SK-N-SH (cell line): Measurements from ENCODE around the gene WDR77. TPM values are rescaled to one million over a fixed set of nuclear protein-coding genes. Genes with fewer than 3 reads are reported as not detected.

ENCODE experiments used
- CTCF ChIA-PET: fragments of 300-600, 350-600 bp; formaldehyde crosslinking; extraction: SDS; loops from one replicate; lab custom pipeline; 2021; lab: Yijun Ruan, JAX
- POLR2A ChIA-PET: fragments of 350-600 bp; sonication (Branson Sonifier 250); formaldehyde crosslinking; extraction: SDS; loops from one replicate; lab custom pipeline; 2020; ENCODE audit warnings: antibody characterized with exemption, inconsistent platforms; lab: Yijun Ruan, JAX
- DNase-seq: peaks from one replicate; pipeline ENCODE4 v3.0.0; 2012
- H2AFZ ChIP-seq: fragments of 200-600 bp; sonication (generic); 2 replicates; pipeline ENCODE4 v1.8.1; 2016; ENCODE audit warnings: antibody characterized with exemption, mild to moderate bottlenecking, low read depth
- H3F3A ChIP-seq: fragments of 200-600 bp; sonication (generic); replicated peaks from 2 replicates; pipeline ENCODE3; 2016; ENCODE audit warnings: antibody characterized with exemption, mild to moderate bottlenecking; ENCODE audit not compliant: insufficient read depth
- H3K27ac ChIP-seq, 2 experiments: fragments of 200-500 bp in 1 of 2; fragments of 200-600 bp in 1 of 2; sonication (Bioruptor generic) in 1 of 2; sonication (generic), shearing (Covaris generic) in 1 of 2; 2 replicates each; pipeline versions ENCODE4 v1.5.1 to v1.6.1; 2014 to 2016; ENCODE audit warnings: low read depth in 2 of 2, inconsistent platforms in 1 of 2, low read length in 1 of 2, mild to moderate bottlenecking in 1 of 2, mixed read lengths in 1 of 2
- H3K27me3 ChIP-seq: fragments of 200-600 bp; sonication (generic), shearing (Covaris generic); 2 replicates; pipeline ENCODE4 v1.6.1; 2016; ENCODE audit warnings: mixed run types; ENCODE audit not compliant: insufficient read depth
- H3K36me3 ChIP-seq, 2 experiments: fragments of 200-500 bp in 1 of 2; fragments of 200-600 bp in 1 of 2; sonication (Bioruptor generic) in 1 of 2; sonication (generic) in 1 of 2; replicated peaks in 1 of 2; 2 replicates each; pipeline versions ENCODE3 to v1.5.1; 2014 to 2016; ENCODE audit warnings: low read length in 1 of 2, mild to moderate bottlenecking in 1 of 2; ENCODE audit not compliant: insufficient read depth in 2 of 2, control insufficient read depth in 1 of 2
- H3K4me1 ChIP-seq, 2 experiments: fragments of 200-500 bp in 1 of 2; fragments of 200-600 bp in 1 of 2; sonication (Bioruptor generic) in 1 of 2; sonication (generic), shearing (Covaris generic) in 1 of 2; 2 replicates each; pipeline versions ENCODE4 v1.5.1 to v1.6.1; 2014 to 2016; ENCODE audit warnings: low read depth in 1 of 2, low read length in 1 of 2, mixed run types in 1 of 2; ENCODE audit not compliant: insufficient read depth in 2 of 2, control insufficient read depth in 1 of 2
- H3K4me2 ChIP-seq: fragments of 200-600 bp; sonication (generic), shearing (Covaris generic); 2 replicates; pipeline ENCODE4 v1.6.1; 2017; ENCODE audit warnings: mixed run types
- H3K4me3 ChIP-seq, 2 experiments: fragments of 200-500 bp in 1 of 2; fragments of 200-600 bp in 1 of 2; sonication (Bioruptor generic) in 1 of 2; sonication (generic), shearing (Covaris generic) in 1 of 2; 2 replicates each; pipeline versions ENCODE4 v1.5.1 to v1.8.1; 2014 to 2016; ENCODE audit warnings: low read depth in 2 of 2, inconsistent platforms in 1 of 2, low read length in 1 of 2, mild to moderate bottlenecking in 1 of 2, mixed read lengths in 1 of 2, moderate library complexity in 1 of 2
- H3K79me2 ChIP-seq: fragments of 200-600 bp; sonication (generic); 2 replicates; pipeline ENCODE4 v1.8.1; 2017; ENCODE audit warnings: mild to moderate bottlenecking; ENCODE audit not compliant: insufficient read depth
- H3K9ac ChIP-seq: fragments of 200-600 bp; sonication (generic); 2 replicates; pipeline ENCODE4 v1.6.1; 2017; ENCODE audit warnings: mixed run types
- H3K9me2 ChIP-seq: fragments of 200-600 bp; sonication (generic); 2 replicates; pipeline ENCODE4 v1.6.1; 2017; ENCODE audit warnings: mixed run types
- H3K9me3 ChIP-seq: fragments of 200-600 bp; sonication (generic); 2 replicates; pipeline ENCODE4 v1.6.1; 2017; ENCODE audit warnings: mixed run types, mild to moderate bottlenecking, moderate library complexity
- H4K20me1 ChIP-seq: fragments of 200-600 bp; sonication (generic); 2 replicates; pipeline ENCODE4 v1.6.1; 2017; ENCODE audit warnings: mild to moderate bottlenecking, mixed run types; ENCODE audit not compliant: insufficient read depth
- EZH2phosphoT487 ChIP-seq: fragments of 200-600 bp; sonication (generic); IDR thresholded peaks from 2 replicates; pipeline ENCODE4 v1.6.1; 2017; ENCODE audit warnings: low read depth, mixed run types, mild to moderate bottlenecking, antibody characterized with exemption, moderate library complexity, borderline replicate concordance
- FOSL2 ChIP-seq: IDR thresholded peaks from 2 replicates; pipeline ENCODE4 v1.4.0; 2012; ENCODE audit warnings: low read depth, mild to moderate bottlenecking, moderate library complexity, borderline replicate concordance
- FOXJ3 ChIP-seq: sonication (generic); formaldehyde crosslinking; IDR thresholded peaks from 2 replicates; pipeline ENCODE4 v1.5.1; 2020; ENCODE audit warnings: mild to moderate bottlenecking, missing genetic modification reagents
- FOXM1 ChIP-seq: IDR thresholded peaks from 2 replicates; pipeline ENCODE4 v1.4.0; 2012; ENCODE audit warnings: low read depth, mild to moderate bottlenecking
- MEF2A ChIP-seq: IDR thresholded peaks from 2 replicates; pipeline ENCODE4 v1.4.0; 2012; ENCODE audit warnings: low read depth, borderline replicate concordance
- MXI1 ChIP-seq: IDR thresholded peaks from 2 replicates; pipeline ENCODE4 v1.6.1; 2012; ENCODE audit warnings: mild to moderate bottlenecking, low read depth, low read length, improper control_type of control experiment
- NFIC ChIP-seq: IDR thresholded peaks from 2 replicates; pipeline ENCODE4 v1.4.0; 2012; ENCODE audit warnings: borderline replicate concordance
- NRF1 ChIP-seq: IDR thresholded peaks from 2 replicates; pipeline ENCODE4 v1.6.1; 2012; ENCODE audit warnings: low read depth, mild to moderate bottlenecking, low read length
- PBX3 ChIP-seq: IDR thresholded peaks from 2 replicates; pipeline ENCODE4; 2012
- POLR2AphosphoS5 ChIP-seq: IDR thresholded peaks from 2 replicates; pipeline ENCODE4 v1.6.1; 2012; ENCODE audit warnings: low read depth, low read length
- RXRA ChIP-seq: IDR thresholded peaks from 2 replicates; pipeline ENCODE4 v1.4.0; 2012; ENCODE audit warnings: low read depth, mild to moderate bottlenecking, borderline replicate concordance
- SMC3 ChIP-seq: IDR thresholded peaks from 2 replicates; pipeline ENCODE4 v1.6.1; 2012; ENCODE audit warnings: low read depth, low read length, improper control_type of control experiment
- TAF1 ChIP-seq: IDR thresholded peaks from 2 replicates; pipeline ENCODE4 v1.6.1; 2012; ENCODE audit warnings: low read depth, mild to moderate bottlenecking, low read length, moderate library complexity, borderline replicate concordance
- TCF12 ChIP-seq: IDR thresholded peaks from 2 replicates; pipeline ENCODE4 v1.4.0; 2012
- USF1 ChIP-seq: IDR thresholded peaks from 2 replicates; pipeline ENCODE4 v1.4.0; 2012; ENCODE audit warnings: low read depth, borderline replicate concordance
- YY1 ChIP-seq: IDR thresholded peaks from 2 replicates; pipeline ENCODE4 v1.4.0; 2012; ENCODE audit warnings: low read depth, mild to moderate bottlenecking
- WGBS: methylation state at CpG from one replicate; pipeline ENCODE4 v1.1.6; 2017; ENCODE audit warnings: low lambda C conversion rate; 5-methylcytosine and 5-hydroxymethylcytosine counted together
- polyA plus RNA-seq, 3 experiments: library from polyadenylated mRNA; depleted of rRNA; stranded (reverse); fragments of >200 nt; gene quantifications; 2 replicates each; pipeline ENCODE4 v1.2.3, GENCODE V29; 2012
- TF ChIP-seq, protein P1 (sequence below): fragments of 150-350 bp; IDR thresholded peaks from 2 replicates; pipeline ENCODE4 v1.6.1; 2016; ENCODE audit warnings: mild to moderate bottlenecking, low read depth, low read length
- TF ChIP-seq, protein P2 (sequence below): IDR thresholded peaks from 2 replicates; pipeline ENCODE4 v1.6.1; 2012; ENCODE audit warnings: mild to moderate bottlenecking, low read depth, low read length, moderate library complexity

The WDR77 gene
- polyA plus RNA-seq, 1 of the 3 experiments (the other 2 are of a cell fraction), result 97.1 TPM

DNA sequence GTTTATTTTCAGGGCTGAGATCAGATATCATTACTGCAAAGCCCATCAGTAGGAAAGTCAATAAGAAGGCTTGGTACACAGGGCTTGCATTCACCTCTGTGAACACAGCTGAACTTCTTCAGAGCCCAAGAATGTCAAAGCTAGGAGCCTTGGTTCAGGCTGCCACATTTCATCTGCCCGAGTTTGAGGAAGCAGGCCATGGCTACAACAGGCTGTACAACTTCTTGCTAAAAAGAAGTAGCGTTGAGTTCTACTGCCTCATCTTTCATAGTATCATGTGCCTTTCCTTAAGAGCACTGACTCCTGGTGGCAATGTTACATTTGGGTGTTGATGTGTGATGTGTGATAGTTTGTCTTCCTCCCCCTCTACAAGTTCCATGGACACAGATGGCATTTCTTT, 34.8 kb upstream of the WDR77 start:
- 56% methylated on average over 2 of the region's 2 CpGs for WGBS
- Histone ChIP-seq H3K27me3 (no peaks in the 10 kb centered on the region), H3K9me3 (no peaks in the 10 kb centered on the region), H3K27ac (no peak overlapping the region), H3K9me2 (no peaks in the 10 kb centered on the region), H2AFZ (no peak overlapping the region), H4K20me1 (no peaks in the 10 kb centered on the region), H3F3A (no peaks in the 10 kb centered on the region), H3K9ac (no peak overlapping the region), H3K4me2 (no peak overlapping the region), H3K36me3 (peaks cover 0 to 4% of the 10 kb centered on the region in 2 experiments), H3K79me2 (no peaks in the 10 kb centered on the region), H3K4me1 (peaks cover 0 to 3% of the 10 kb centered on the region in 2 experiments; a peak in 1 of 4 replicates), H3K4me3 (no peak overlapping the region)
- CTCF ChIA-PET, result interaction anchor here (2.3 kb wide), 1 partner anchor 24 kb away, joined by 9 read pairs; no protein-coding TSS in a partner anchor
- DNase-seq, result no peak
- POLR2A ChIA-PET, result no interaction called here
- TF ChIP-seq, protein P1, sequence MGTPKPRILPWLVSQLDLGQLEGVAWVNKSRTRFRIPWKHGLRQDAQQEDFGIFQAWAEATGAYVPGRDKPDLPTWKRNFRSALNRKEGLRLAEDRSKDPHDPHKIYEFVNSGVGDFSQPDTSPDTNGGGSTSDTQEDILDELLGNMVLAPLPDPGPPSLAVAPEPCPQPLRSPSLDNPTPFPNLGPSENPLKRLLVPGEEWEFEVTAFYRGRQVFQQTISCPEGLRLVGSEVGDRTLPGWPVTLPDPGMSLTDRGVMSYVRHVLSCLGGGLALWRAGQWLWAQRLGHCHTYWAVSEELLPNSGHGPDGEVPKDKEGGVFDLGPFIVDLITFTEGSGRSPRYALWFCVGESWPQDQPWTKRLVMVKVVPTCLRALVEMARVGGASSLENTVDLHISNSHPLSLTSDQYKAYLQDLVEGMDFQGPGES, result no peak
- TF ChIP-seq FOSL2, result no peak

- H3K27me3 ChIP-seq, result no peaks in the 10 kb centered on the region
Observed at GRCh38 chr1:111483166-111483565, 34.1 kb upstream of the WDR77 start.

More at GRCh38 chr1:111483166-111483565, 34.1 kb upstream of the WDR77 start:
- Histone ChIP-seq H3F3A (no peaks in the 10 kb centered on the region), H3K9me3 (no peaks in the 10 kb centered on the region), H3K27ac (no peak overlapping the region), H3K4me3 (no peak overlapping the region), H3K9ac (no peak overlapping the region), H3K36me3 (peaks cover 0 to 4% of the 10 kb centered on the region in 2 experiments), H3K9me2 (no peaks in the 10 kb centered on the region), H3K4me2 (no peak overlapping the region), H4K20me1 (no peaks in the 10 kb centered on the region), H2AFZ (no peak overlapping the region), H3K4me1 (peaks cover 0 to 3% of the 10 kb centered on the region in 2 experiments; a peak in 1 of 4 replicates), H3K79me2 (no peaks in the 10 kb centered on the region)
- TF ChIP-seq MEF2A (no peak), FOXM1 (no peak), YY1 (no peak), EZH2phosphoT487 (no peak), NFIC (no peak), NRF1 (no peak), MXI1 (no peak), FOXJ3 (CRISPR knock-in tag) (no peak), POLR2AphosphoS5 (no peak), SMC3 (no peak), USF1 (no peak), PBX3 (no peak), RXRA (no peak), TCF12 (no peak), TAF1 (no peak)
- TF ChIP-seq, protein P1, result no peak
- TF ChIP-seq, protein P2, sequence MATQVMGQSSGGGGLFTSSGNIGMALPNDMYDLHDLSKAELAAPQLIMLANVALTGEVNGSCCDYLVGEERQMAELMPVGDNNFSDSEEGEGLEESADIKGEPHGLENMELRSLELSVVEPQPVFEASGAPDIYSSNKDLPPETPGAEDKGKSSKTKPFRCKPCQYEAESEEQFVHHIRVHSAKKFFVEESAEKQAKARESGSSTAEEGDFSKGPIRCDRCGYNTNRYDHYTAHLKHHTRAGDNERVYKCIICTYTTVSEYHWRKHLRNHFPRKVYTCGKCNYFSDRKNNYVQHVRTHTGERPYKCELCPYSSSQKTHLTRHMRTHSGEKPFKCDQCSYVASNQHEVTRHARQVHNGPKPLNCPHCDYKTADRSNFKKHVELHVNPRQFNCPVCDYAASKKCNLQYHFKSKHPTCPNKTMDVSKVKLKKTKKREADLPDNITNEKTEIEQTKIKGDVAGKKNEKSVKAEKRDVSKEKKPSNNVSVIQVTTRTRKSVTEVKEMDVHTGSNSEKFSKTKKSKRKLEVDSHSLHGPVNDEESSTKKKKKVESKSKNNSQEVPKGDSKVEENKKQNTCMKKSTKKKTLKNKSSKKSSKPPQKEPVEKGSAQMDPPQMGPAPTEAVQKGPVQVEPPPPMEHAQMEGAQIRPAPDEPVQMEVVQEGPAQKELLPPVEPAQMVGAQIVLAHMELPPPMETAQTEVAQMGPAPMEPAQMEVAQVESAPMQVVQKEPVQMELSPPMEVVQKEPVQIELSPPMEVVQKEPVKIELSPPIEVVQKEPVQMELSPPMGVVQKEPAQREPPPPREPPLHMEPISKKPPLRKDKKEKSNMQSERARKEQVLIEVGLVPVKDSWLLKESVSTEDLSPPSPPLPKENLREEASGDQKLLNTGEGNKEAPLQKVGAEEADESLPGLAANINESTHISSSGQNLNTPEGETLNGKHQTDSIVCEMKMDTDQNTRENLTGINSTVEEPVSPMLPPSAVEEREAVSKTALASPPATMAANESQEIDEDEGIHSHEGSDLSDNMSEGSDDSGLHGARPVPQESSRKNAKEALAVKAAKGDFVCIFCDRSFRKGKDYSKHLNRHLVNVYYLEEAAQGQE, result no peak
- ChIA-PET CTCF (interaction anchor here (1.0 to 2.2 kb wide), 2 partner anchors 25 to 284 kb away, joined by 3 to 8 read pairs; no protein-coding TSS in a partner anchor), POLR2A (no interaction called here)
- no peak for DNase-seq
- WGBS, result 70% methylated on average over 3 of the region's 3 CpGs
